HG03066 (cell line): ENCODE results near the gene BMPER.

Experiments used
- ATAC-seq: cut with Tn5 transposase; IDR thresholded peaks from one replicate; pipeline ENCODE4 v1.9.1; 2021; ENCODE audit warnings: low read depth; ENCODE audit not compliant: unreplicated experiment

Gene BMPER

DNA sequence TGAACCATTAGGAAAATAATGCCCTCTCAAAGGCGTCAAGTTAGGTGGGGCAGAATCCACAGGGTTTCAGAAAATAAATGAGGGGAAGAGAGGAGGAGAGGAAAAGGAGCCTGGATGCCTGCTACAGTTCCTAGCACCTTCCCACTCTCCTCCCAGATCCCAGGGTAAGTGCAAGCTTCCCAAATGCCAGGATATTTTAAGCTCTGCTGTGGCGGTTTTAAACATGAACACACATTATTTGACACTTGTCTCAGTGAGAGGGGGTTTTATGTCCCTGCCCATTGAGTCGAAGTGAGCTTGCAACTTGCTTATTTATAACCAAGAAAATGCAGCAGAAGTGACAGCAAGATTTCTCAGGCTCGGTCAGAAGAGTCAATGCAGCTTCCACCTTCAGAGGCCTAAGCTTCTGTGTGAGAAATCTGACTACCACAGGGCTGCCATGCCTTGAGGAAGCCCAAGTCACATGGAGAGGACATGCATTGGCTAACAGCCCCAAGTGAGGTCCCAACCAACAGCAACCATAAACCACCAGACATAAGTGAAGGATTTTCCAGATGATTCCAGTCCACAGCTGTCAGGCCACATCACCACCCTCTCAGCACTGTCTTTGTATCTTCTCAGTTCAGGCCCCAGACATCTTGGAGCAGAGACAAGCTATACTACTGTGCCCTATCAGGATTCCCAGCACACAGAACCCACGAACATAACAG lies 17.9 kb upstream of the BMPER start:
- no peak for ATAC-seq

DNA sequence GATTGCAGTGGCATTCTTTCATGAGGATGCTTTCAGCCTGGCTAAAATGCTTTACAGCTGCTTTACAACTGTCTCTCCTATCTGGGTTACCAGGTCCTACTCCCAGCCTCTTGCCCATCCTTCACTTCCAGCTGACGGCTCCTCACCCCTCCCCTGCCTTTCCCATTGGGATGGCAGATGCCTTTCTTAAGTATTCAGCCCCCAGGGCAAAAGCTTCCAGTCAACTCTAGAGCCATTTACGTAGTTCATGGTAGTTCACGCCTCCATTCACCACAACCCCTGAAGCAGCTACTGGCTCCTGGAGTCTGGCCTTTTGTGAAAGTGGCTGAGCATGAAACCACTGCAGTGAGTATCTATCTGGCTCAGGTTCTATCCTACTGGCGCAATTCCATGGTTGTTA lies 17.2 kb upstream of the BMPER start:
- no peak for ATAC-seq

DNA sequence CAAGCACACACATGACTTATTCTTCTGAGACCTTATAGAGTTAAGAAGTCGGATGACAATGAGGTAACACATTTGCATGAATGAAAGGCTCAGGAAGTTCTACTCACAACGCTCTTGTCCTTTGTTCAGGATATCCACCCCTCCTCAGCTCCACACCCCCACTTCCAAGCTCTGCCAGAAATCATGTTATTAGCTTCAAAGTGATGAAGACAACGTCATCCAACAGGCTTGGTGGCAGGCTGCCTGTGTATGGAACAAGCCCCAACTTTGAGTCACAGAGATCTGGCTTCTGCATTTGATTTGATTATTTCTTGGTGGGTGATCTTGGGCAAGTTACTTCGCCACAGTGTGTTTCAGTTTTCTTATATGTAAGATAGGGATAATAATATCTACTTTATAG lies 12.4 kb upstream of the BMPER start:
- no peak for ATAC-seq

DNA sequence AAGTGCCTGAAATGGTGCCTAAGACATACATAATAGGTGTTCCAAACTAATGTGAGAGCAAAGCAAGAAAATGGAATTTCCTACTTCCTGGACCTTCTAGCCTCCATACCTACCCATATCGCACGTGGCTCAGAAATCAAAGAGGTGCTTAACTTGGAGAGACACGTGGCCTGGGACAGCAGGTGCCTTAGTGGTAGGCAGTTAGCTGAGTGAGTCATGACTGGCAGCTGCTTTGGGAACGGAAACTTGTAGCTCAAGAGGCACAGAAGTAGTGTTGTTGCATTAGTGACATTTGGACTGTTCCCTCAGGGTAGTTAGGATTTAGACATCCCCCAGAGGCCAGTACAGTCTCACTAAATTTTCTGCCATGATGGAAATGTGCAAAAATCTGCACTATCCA lies 12.0 kb upstream of the BMPER start:
- no peak for ATAC-seq

DNA sequence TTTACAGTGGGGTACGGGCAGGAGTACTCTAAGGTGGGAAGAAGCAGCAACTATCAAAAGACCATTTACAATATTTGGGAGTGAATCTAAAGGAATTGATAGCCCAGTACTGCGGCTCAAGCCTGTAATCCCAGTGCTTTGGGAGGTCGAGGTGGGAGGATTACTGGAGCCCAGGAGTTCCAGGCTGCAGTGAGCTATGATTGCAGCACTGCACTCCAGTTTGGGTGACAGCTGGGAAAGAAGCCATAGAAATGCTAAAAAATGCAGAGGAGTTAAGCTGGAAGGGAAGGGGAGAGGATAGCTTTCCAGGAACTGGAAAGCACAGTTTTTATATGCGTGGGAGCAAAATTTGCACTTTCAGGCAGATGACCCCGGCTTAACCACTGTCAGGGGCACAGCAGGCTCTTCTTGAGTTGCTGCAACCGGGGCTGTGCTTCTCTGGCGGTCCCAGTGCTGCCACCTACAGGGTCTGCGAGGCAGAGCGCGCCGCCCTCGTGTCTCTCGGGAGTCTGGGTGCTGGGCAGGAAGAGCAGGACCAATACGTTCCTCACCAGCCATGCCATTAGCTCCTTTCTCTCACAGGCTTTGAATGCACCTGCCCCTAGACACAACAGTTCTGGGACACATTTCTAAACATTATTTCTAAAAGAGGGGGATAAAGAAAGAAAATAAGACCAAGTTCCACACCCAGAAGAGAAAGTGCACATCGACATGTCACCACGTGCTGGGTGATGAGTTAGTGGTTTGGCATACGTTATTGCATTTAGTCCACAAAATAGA lies 10.1 kb upstream of the BMPER start:
- ATAC-seq, result peak; percentile 92

DNA sequence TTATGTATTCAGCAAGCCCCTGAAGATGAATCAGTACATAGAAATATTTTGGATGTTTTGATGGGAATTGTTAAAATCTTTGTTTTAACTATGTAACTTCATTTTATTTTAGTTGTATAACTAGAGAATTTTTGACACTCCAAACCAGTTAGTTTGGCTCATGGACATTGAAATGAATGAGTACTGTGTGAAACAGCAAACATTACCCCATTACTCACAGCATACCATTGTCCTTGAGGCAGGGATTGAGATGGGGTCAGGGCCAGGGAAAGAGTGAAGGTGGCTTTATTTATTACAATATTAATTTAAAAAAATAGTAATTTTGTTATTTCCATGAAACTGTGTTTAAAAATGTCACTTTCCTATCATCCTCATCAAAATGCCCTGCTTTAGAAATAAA lies 4.8 kb upstream of the BMPER start:
- ATAC-seq, result no peak

DNA sequence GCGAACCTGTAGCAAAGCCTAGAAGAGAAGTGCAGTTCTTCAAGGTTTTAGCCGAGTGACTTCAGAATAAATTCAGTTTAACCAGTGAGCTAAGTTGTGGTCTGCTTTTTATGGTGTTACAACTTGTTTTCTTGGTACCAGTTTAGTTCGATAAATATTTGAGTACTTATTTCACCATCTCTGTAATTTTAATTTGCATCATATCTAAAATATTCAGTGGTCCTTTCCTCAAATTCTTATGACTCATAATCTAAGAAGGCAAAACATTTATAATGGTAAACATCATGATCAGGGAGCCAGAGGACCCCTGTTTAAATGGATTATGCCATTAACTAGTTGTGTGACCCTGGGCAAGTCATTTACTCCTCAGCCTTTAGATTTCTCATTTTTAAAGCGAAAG lies 4.1 kb upstream of the BMPER start:
- ATAC-seq, result no peak

DNA sequence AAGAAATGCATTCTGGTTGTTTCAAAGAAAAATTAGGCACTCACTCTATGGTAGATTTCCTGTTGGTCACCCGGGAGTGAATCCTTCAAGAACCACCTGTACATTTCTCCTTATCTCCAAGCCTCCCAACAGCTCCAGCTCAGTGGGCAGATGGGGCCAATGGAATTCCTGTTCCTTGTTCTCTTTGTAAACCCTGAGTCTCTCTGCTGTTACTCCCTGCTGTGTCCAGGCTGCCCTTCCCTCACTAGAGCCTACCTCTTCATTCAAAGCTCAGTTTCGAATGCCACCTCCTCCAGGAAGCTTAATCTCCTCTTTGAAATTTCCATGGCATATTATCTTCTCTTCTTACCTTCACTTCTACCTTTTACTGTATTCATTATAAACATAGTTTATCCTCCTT lies 3.5 kb upstream of the BMPER start:
- ATAC-seq, result no peak

DNA sequence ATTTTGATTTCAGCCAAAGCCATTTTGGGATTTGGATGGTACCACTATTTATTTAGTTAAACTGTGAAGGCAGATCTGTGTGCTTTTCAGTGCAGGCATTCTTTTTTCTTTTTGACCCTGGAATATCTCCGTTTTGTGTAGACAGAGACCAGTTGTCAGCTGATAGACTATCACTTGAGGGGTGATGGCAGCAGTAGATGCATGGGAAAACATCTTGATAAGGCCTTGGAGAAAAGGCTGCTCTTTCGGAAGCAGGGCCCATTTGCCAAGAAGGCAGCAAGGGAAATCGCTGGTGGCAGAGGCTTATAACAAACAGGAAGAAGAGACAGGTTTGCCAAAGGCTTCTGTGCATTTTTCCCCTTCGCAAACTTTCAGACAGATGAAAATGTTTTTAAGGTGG lies 2.6 kb upstream of the BMPER start:
- no peak for ATAC-seq

DNA sequence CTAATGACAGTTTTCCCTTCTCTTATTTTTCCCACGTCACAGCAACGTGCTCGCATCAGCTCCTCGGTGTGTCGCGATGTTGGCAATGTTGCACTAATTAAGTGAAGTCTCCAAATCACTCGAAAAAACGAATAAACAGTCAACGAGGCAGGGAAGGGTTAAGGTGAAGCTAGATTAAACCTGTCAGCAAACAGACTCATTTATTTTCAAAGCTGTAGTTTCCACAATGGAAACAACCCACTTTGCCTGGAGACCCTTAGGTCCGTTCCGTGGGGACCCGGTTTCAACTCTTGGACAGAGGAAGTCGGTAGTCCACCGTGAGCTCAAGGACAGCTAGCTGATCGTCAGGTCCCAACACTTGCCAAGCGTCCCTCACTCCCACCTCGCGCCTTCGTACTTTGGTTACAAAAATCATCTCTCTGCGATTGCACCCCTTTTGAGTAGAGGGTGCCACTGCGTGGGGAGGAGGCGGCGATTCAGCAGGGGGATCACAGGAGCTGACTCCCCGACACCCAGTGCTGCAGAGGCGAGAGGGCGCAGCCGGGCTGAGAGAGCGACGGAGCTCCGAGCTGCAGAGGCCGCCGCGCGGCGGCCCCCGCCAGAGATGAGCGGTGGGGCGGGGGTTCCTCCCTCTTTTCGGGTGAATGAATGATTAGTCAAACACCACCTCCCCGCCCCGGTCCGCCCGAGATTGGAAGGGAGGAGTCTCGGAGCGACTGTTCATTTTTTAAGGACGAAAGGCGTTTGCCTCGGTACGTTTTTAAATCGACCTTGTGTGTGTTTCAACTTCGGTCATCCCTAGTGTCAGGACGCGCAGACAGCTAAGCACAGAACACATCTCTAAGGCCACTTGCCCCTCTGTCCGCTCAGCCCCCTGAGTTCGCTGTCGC lies 1.3 kb upstream of the BMPER start:
- no peak for ATAC-seq

DNA sequence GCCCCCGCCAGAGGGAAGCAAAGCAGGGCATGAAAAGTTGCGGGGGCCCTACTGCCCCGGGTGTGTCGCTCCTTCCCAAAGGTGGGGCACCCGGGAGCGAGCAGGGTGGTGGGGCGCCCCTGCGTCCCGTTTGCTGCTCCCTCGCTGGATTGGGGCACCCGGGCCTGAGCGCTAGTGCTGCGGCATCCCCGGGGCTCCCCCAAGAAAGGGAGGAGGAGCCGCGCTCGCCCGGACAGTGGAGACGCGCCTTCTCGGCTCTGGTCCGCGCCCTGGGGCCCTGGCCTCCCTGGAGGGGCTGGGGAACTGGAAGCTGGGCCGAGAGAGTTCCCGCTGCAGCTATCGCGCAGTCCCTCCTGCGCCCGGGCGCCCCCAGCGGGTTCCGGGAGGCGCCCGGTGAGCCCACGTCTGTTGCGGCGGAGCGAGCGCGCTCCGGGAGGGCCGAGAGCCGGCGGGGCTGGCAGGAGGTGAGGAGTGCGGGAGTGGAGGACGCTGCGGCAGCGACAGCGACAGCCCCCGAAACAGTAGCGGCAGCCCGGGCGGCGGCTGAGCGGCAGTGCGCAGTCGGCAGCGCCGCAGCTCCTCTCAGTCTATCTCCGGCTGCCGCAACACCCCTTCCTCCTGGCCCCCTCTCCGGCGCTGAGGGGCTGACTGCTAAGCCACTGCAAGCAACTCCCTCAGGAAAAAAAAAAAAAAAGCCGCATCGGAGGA lies 504 bp upstream of the BMPER start:
- no peak for ATAC-seq

DNA sequence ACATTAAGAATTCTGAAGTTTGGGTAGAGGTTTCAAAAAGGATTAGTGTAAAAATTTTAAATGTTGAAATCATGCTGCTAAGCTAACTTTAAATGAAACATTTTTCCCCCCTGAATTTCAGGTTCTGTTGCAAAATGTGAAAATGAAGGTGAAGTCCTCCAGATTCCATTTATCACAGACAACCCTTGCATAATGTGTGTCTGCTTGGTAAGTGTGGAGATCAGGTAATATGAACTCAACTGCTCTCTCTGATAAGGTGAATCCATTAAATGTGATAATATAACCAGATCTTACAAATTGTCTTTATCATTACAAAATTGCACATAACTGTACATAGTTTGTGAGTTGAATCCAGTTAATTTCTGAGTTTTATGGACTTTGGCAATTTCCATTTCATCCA lies 1.4 kb downstream of the BMPER start:
- ATAC-seq, result no peak

DNA sequence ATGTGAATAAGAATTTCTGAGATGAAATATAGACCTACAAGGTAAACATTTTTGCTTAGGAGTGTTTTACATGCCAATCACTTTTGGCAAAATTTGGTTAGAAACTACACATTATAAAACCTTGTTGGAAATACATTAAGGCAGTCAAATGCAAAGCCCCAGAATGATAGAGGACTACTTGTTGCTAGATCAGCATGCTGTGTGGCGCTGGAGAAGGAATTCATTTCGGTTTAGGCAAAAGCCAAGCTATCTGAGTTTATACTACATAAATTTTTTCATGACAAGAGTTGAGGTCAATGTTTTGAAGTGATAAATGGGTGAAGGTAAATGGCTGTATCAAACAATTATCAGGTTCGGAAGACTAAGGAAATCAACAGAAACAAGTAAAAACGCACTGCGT lies 2.3 kb downstream of the BMPER start:
- no peak for ATAC-seq

DNA sequence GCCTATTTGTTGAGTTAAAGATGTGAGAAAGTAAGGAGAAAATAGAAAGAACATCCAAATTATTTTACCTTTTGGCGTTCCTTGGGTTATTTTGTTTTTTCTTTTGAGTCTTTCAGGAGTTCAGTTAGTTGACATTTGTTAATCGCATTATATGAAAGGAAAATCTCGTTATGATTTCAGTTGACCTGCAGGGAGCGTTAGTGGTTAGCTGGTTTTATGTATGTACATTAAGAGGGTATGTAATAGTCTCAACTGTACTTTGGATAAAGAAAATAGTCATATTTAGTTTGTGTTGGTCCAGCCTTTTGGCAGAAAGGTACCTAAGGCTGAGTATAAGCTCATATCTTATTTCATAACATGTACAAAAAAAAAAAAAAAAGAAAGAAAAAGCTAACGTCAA lies 4.0 kb downstream of the BMPER start:
- no peak for ATAC-seq

DNA sequence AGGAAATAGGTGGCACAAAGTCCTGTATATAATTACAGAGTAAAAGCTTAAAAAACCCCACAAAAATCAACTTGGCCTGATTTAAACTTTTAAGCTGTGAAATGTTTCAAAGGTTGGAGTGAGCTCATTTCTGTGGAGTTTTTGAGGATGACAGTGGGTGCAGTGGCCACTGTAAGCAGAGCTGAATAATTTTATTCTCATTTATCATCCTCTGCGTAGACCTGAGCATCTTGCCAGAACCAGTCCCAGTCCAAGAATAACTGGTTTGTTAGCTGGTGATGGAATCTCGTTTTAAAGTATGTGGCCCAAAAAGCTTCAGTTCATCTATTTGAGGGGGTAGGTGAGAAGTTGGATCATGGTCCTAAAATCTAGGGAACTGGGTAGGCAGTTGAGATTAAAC lies 4.4 kb downstream of the BMPER start:
- no peak for ATAC-seq

DNA sequence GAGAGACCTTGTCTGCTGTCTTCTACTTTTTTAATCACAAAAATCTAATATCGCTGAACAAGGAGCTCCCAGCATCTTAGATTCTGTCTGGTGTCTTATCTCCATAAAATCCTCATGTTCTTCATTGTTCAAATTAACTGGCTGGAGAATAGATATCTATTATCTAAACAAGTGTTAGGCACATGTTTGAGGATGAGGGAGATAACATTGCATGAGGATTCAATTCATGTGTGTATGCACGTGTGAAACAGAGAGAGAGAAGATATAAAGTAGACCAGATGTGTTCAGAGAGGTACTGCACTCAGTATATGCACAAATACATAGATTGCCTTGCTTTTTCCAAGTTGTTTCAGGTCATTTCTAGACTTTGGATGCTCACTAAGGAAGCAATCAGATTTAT lies 5.4 kb downstream of the BMPER start:
- ATAC-seq, result no peak

DNA sequence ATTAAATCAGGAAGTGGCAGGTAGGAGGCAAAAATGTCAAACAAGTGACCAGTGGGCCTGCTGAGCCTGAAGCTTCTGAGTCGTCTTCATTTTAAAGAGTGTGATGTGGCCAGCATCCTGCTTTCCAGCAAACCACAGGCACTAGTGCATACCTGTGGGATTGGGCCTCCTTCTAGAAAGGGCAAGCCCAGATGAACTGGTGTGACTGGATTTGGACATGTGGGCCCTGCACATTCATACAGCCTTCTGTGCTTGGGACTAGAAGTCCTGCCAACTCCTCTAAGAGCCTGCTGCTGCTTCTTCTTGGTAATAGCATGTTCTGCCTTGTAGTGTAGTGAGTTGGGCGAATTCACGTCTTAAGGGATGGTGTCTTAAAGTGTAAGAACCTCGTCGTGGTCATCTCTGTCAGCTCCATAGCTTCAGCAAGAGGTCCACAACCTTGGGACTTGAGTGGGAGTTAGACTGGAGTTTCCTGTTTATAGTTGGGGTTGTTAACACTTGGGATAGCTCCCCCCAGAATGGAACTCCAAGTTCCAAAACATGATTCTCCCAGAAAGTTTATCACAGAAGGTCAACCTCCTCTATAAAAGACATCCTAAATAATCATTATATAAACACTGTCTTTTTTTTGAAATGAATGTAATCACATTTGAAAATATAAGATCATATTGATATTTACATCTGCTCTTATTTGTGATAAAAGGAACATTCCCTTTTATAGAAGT lies 11.2 kb downstream of the BMPER start:
- ATAC-seq, result no peak

DNA sequence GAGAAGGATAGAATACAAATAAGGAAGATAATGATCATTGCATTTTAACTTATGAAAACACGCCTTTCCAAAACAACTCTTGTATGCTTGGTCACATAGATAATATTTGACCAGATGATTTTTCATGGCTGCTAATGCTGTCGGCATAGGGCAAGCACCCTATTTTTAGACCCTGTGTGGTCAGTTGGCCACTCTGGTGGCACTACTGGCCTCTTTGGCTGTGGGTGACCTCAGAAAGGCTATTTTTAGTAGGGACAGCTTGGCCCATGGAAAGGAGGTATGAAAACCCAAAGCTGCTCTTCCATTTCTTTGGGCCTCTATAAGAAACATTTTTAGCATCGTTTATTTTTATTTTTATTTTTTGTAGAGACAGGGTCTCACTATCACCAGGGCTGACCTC lies 12.3 kb downstream of the BMPER start:
- no peak for ATAC-seq

DNA sequence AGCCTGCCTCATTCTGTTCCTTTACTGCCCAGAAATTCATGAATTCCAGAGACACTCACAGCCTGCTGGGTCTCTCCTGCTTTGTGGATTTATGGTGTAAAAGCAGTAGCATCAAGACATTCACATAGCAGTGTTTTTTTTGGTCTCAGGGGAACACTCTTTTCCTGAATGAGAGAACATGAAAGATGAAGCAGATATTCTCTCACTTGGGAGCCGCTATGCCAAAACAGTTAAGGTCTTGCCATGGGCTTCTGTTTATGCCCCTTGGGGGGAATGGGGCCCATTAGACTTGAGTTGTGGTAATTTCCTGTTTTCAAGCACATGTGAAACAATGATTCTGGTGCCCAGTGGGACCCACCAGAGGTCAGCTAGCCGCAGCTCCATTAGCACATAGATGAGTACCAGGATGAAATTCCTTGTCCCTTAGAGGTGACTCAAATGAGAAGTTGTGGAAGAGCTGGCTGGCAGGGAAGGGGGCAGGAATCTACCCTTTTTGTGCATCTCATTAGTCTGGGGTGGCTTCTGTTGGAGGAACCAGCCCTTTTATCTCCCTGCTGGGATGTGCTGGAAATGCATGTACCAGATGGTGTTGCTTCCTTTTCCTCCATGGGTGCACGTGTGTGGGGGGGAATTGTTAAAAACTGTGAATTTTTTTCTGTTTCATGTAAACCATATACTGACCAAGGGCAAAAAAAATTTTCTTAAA lies 13.3 kb downstream of the BMPER start:
- no peak for ATAC-seq

DNA sequence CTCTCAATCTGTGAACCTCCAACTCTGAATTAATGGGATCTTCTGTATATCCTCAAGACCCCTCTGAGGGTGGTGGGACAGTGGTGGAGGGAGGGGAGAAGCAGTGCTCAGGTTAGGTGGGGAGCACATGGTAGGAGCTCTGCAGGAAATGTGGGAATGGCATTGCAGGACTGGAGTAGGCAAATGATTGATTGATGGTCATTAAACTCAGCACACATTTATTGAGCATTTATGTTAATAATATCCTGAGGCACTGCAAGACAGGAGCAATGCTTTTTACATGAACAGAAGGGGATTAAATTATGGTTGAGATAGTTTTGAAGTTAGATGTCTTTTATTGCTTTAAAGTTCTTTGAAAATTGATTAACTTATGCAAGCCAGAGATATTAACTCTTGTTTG lies 14.1 kb downstream of the BMPER start:
- ATAC-seq, result no peak
